Esophagus squamous epithelium (tissue), 4 donors: ENCODE results near the gene HNRNPC.

Experiments
- POLR2A ChIP-seq, 4 donors: fragments of 450-650 bp; IDR thresholded peaks; one replicate each; pipeline ENCODE4 v1.6.1; 2017; ENCODE audit warnings: antibody characterized with exemption in 4 of 4, mild to moderate bottlenecking in 4 of 4, moderate library complexity in 3 of 4
- TF ChIP-seq, protein P1 (sequence below), 6 experiments: fragments of 450-650 bp in 4 of 6; fragments of 200-600 bp in 2 of 6; sonication (generic) in 2 of 6; IDR thresholded peaks; one replicate each; pipeline ENCODE4 v1.5.1; 2016 to 2019; ENCODE audit warnings: antibody characterized with exemption in 6 of 6, mild to moderate bottlenecking in 4 of 6, moderate library complexity in 4 of 6

DNA sequence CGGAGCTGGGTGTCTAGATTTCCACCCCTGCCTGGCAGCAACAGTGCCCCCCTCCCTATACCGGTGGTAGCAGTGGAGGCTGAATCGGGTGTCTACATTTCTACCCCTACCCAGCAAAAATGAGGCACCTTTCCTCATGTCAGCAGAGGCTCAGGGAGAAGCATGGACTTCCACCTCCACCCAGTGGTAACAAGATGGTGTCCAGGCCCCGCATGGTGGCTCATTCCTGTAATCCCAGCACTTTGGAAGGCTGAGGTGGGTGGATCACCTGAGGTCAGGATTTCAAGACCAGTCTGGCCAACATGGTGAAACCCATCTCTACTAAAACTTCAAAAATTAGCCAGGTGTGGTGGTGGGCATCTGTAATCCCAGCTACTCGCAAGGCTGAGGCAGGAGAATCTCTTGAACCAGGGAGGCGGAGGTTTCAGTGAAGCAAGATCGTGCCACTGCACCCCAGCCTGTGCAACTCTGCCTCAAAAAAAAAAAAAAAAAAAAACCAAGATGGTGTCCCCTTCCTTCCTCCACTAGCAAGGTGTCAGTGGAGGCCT lies 77.9 kb downstream of the HNRNPC start:
- TF ChIP-seq, protein P1, sequence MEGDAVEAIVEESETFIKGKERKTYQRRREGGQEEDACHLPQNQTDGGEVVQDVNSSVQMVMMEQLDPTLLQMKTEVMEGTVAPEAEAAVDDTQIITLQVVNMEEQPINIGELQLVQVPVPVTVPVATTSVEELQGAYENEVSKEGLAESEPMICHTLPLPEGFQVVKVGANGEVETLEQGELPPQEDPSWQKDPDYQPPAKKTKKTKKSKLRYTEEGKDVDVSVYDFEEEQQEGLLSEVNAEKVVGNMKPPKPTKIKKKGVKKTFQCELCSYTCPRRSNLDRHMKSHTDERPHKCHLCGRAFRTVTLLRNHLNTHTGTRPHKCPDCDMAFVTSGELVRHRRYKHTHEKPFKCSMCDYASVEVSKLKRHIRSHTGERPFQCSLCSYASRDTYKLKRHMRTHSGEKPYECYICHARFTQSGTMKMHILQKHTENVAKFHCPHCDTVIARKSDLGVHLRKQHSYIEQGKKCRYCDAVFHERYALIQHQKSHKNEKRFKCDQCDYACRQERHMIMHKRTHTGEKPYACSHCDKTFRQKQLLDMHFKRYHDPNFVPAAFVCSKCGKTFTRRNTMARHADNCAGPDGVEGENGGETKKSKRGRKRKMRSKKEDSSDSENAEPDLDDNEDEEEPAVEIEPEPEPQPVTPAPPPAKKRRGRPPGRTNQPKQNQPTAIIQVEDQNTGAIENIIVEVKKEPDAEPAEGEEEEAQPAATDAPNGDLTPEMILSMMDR (IDR thresholded peaks at IDR 0.05), result no peak
- no peak for TF ChIP-seq POLR2A (IDR thresholded peaks at IDR 0.05)
